ENCODE data around the gene RNASE9. TPM values are rescaled to one million over a fixed set of nuclear protein-coding genes. Genes with fewer than 3 reads are reported as not detected.

RNASE9 gene
- total and polyA plus RNA-seq, 2 of the 4 experiments (the other 2 are of a cell fraction), result not detected

GRCh38 chr14:20550926-20551325 is 9.9 kb downstream of the RNASE9 start:
- no peak for TF ChIP-seq NFE2L2 (IDR thresholded peaks at IDR 0.05; ENCODE audit: low read depth, low read length)
- TF ChIP-seq RFX5 (IDR thresholded peaks at IDR 0.05; ENCODE audit: low read depth, low read length), result no peak
- no peak for TF ChIP-seq ELK1 (IDR thresholded peaks at IDR 0.05; ENCODE audit: borderline replicate concordance, low read depth, low read length)
- TF ChIP-seq BHLHE40 (IDR thresholded peaks at IDR 0.05; ENCODE audit: low read depth, low read length), result no peak
- TF ChIP-seq RAD21 (IDR thresholded peaks at IDR 0.05; ENCODE audit: low read length), result no peak
- no peak for TF ChIP-seq CHD1 (IDR thresholded peaks at IDR 0.05; ENCODE audit: low read depth, low read length)
- TF ChIP-seq MXI1 (IDR thresholded peaks at IDR 0.05; ENCODE audit: borderline replicate concordance, low read depth, low read length), result no peak
- TF ChIP-seq MAZ (IDR thresholded peaks at IDR 0.05; ENCODE audit: borderline replicate concordance, low read depth, low read length), result no peak
- TF ChIP-seq, protein P1, sequence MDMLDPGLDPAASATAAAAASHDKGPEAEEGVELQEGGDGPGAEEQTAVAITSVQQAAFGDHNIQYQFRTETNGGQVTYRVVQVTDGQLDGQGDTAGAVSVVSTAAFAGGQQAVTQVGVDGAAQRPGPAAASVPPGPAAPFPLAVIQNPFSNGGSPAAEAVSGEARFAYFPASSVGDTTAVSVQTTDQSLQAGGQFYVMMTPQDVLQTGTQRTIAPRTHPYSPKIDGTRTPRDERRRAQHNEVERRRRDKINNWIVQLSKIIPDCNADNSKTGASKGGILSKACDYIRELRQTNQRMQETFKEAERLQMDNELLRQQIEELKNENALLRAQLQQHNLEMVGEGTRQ (IDR thresholded peaks at IDR 0.05; ENCODE audit: low read depth, low read length), result no peak
- TF ChIP-seq, protein P2, sequence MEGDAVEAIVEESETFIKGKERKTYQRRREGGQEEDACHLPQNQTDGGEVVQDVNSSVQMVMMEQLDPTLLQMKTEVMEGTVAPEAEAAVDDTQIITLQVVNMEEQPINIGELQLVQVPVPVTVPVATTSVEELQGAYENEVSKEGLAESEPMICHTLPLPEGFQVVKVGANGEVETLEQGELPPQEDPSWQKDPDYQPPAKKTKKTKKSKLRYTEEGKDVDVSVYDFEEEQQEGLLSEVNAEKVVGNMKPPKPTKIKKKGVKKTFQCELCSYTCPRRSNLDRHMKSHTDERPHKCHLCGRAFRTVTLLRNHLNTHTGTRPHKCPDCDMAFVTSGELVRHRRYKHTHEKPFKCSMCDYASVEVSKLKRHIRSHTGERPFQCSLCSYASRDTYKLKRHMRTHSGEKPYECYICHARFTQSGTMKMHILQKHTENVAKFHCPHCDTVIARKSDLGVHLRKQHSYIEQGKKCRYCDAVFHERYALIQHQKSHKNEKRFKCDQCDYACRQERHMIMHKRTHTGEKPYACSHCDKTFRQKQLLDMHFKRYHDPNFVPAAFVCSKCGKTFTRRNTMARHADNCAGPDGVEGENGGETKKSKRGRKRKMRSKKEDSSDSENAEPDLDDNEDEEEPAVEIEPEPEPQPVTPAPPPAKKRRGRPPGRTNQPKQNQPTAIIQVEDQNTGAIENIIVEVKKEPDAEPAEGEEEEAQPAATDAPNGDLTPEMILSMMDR (conservative IDR thresholded peaks at IDR 0.05; ENCODE audit: low read depth, low read length), result no peak
- no peak for TF ChIP-seq CEBPB (IDR thresholded peaks at IDR 0.05; ENCODE audit: low read depth, low read length)
- TF ChIP-seq FOS (IDR thresholded peaks at IDR 0.05; ENCODE audit: low read depth, low read length), result no peak
- no peak for TF ChIP-seq MAFK (IDR thresholded peaks at IDR 0.05; ENCODE audit: low read depth, low read length)
- no peak for TF ChIP-seq RCOR1 (IDR thresholded peaks at IDR 0.05; ENCODE audit: insufficient replicate concordance, low read length)
- TF ChIP-seq POLR2A (IDR thresholded peaks at IDR 0.05; ENCODE audit: low read depth, low read length), result no peak
- intact Hi-C loops (cut with micrococcal nuclease) (no loop called here), dilution Hi-C loops (cut with HindIII; ENCODE audit: low sequenced_read_pairs, unreplicated experiment) (no loop called here), in situ Hi-C loops (cut with MboI; ENCODE audit: low sequenced_read_pairs) (no loop called here)
- H4K91ac ChIP-seq (ENCODE audit: insufficient read depth, low read depth, low read length), result no peak overlapping the region
- ATAC-seq (ENCODE audit: low read depth) (no peak), DNase-seq (no peak)
- no peak overlapping the region for H2BK20ac ChIP-seq (ENCODE audit: low read depth, low read length)
- no peaks in the 10 kb centered on the region for H3K4me1 ChIP-seq (ENCODE audit: control insufficient read depth, insufficient read depth, low read length)
- H3K4ac ChIP-seq (ENCODE audit: low read depth, low read length), result no peak overlapping the region
- no peaks in the 10 kb centered on the region for H3K36me3 ChIP-seq (ENCODE audit: control insufficient read depth, insufficient read depth, low read length)
- no peak overlapping the region for H3K23ac ChIP-seq (ENCODE audit: low read depth, low read length)
- no peak overlapping the region for H3K9ac ChIP-seq (ENCODE audit: low read depth, low read length)
- H2AK9ac ChIP-seq (replicated peaks; ENCODE audit: low read depth, low read length, poor library complexity), result no peak overlapping the region
- H3K27ac ChIP-seq (ENCODE audit: insufficient read depth, low read length), result no peak overlapping the region
- ChIA-PET CTCF (no interaction called here), POLR2A (ENCODE audit: unreplicated experiment) (no interaction called here)
- no peak overlapping the region for H3K18ac ChIP-seq (ENCODE audit: low read depth, low read length)
- H3K9me1 ChIP-seq (ENCODE audit: insufficient read depth, low read length), result no peaks in the 10 kb centered on the region
- no peak overlapping the region for H2BK120ac ChIP-seq (ENCODE audit: low read depth, low read length)
- H3K9me3 ChIP-seq (ENCODE audit: control insufficient read depth, insufficient read depth, low read length), result no peaks in the 10 kb centered on the region
- no peaks in the 10 kb centered on the region for H3K79me1 ChIP-seq (ENCODE audit: low read depth in 1 of 2, low read length in 2 of 2)
- no CpG with 5 or more reads among the region's 2 CpGs for WGBS, 2 experiments (ENCODE audit: extremely low coverage in 2 of 2, insufficient read length in 1 of 2)
- no peaks in the 10 kb centered on the region; the same call in 1 of the 2 replicates for H3K27me3 ChIP-seq (ENCODE audit: control insufficient read depth, insufficient read depth, low read length)
- H3K14ac ChIP-seq (replicated peaks; ENCODE audit: low read depth, low read length), result no peak overlapping the region
- H3K56ac ChIP-seq (ENCODE audit: extremely low read depth, insufficient read depth, low read length), result no peak overlapping the region
- no peak overlapping the region for H4K8ac ChIP-seq (ENCODE audit: low read depth in 2 of 2, low read length in 2 of 2)
- H2BK5ac ChIP-seq (ENCODE audit: low read depth, low read length, poor library complexity, severe bottlenecking), result no peak overlapping the region
- H4K20me1 ChIP-seq (ENCODE audit: insufficient read depth, low read length), result no peaks in the 10 kb centered on the region
- no peak overlapping the region for H4K5ac ChIP-seq (ENCODE audit: low read depth, low read length)
- BruUV-seq (replicated peaks), result no TSS peak
- no peak overlapping the region for H2BK15ac ChIP-seq (ENCODE audit: low read depth, low read length)
- no peak overlapping the region for H3K4me3 ChIP-seq (ENCODE audit: insufficient read depth, low read depth, low read length)
- H3K4me2 ChIP-seq (ENCODE audit: low read depth, low read length), result no peak overlapping the region
- no peak overlapping the region for H2AK5ac ChIP-seq (ENCODE audit: low read depth, low read length)
- no peak overlapping the region for H2AFZ ChIP-seq (replicated peaks; ENCODE audit: low read length, poor library complexity)
